Sigmoid colon (tissue), 4 donors: ENCODE results near the gene ZNF566.

Experiments used
- CTCF ChIP-seq, 4 experiments: fragments of 450-650 bp in 3 of 4; fragments of 200-600 bp in 1 of 4; IDR thresholded peaks; one replicate each; pipeline ENCODE4 v1.5.1; 2016 to 2019; ENCODE audit warnings: antibody characterized with exemption in 4 of 4, mild to moderate bottlenecking in 3 of 4, moderate library complexity in 2 of 4
- POLR2A ChIP-seq, 2 donors: fragments of 450-650 bp; IDR thresholded peaks; one replicate each; pipeline ENCODE4 v1.6.1; 2016; ENCODE audit warnings: antibody characterized with exemption in 2 of 2, mild to moderate bottlenecking in 2 of 2, moderate library complexity in 2 of 2
- POLR2AphosphoS5 ChIP-seq, 4 donors: sonication (generic); formaldehyde crosslinking; IDR thresholded peaks; one replicate each; pipeline ENCODE4 v1.6.1; 2017; ENCODE audit warnings: antibody characterized with exemption in 4 of 4

DNA sequence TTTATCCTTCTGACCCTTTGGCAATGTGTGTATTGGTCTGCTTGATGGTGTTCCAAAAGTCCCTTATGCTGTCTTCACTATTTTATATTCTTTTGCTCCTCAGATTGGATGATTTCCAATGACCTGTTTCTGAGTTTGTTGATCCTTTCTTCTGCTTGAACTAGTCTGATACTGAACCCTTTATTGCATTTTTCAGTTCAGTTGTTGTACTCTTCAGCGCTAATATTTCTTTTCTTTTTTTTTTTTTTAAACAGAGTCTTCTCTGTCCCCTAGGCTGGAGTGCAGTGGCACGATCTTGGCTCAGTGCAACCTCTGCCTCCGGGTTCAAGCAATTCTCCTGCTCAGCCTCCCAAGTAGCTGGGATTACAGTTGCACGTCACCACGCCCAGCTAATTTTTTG is 12.6 kb upstream of the ZNF566 start:
- TF ChIP-seq CTCF (IDR thresholded peaks at IDR 0.05) (no peak), POLR2A (IDR thresholded peaks at IDR 0.05) (no peak), POLR2AphosphoS5 (IDR thresholded peaks at IDR 0.05) (no peak)
